ENCODE data around the gene LEKR1.

GRCh38 chr3:156923349-156923748 is 97.2 kb downstream of the LEKR1 start:
- TF ChIP-seq POLR2A (IDR thresholded peaks at IDR 0.05), result no peak
- TF ChIP-seq, protein P1, sequence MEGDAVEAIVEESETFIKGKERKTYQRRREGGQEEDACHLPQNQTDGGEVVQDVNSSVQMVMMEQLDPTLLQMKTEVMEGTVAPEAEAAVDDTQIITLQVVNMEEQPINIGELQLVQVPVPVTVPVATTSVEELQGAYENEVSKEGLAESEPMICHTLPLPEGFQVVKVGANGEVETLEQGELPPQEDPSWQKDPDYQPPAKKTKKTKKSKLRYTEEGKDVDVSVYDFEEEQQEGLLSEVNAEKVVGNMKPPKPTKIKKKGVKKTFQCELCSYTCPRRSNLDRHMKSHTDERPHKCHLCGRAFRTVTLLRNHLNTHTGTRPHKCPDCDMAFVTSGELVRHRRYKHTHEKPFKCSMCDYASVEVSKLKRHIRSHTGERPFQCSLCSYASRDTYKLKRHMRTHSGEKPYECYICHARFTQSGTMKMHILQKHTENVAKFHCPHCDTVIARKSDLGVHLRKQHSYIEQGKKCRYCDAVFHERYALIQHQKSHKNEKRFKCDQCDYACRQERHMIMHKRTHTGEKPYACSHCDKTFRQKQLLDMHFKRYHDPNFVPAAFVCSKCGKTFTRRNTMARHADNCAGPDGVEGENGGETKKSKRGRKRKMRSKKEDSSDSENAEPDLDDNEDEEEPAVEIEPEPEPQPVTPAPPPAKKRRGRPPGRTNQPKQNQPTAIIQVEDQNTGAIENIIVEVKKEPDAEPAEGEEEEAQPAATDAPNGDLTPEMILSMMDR (IDR thresholded peaks at IDR 0.05), result no peak
